Measurements from ENCODE around the gene SMYD1.

GRCh38 chr2:88070055-88070454 is 2.4 kb downstream of the SMYD1 start:
- TF ChIP-seq EP300 (IDR thresholded peaks at IDR 0.05; ENCODE audit: borderline replicate concordance) (no peak), FOXM1 (IDR thresholded peaks at IDR 0.05; ENCODE audit: borderline replicate concordance, low read depth) (no peak)
